ENCODE results near the gene DRP2. TPM values are rescaled to one million over a fixed set of nuclear protein-coding genes. Genes with fewer than 3 reads are reported as not detected.

The DRP2 gene
- total and polyA plus RNA-seq, 2 of the 4 experiments (the other 2 are of a cell fraction) = 7.0 to 7.9 TPM

DNA sequence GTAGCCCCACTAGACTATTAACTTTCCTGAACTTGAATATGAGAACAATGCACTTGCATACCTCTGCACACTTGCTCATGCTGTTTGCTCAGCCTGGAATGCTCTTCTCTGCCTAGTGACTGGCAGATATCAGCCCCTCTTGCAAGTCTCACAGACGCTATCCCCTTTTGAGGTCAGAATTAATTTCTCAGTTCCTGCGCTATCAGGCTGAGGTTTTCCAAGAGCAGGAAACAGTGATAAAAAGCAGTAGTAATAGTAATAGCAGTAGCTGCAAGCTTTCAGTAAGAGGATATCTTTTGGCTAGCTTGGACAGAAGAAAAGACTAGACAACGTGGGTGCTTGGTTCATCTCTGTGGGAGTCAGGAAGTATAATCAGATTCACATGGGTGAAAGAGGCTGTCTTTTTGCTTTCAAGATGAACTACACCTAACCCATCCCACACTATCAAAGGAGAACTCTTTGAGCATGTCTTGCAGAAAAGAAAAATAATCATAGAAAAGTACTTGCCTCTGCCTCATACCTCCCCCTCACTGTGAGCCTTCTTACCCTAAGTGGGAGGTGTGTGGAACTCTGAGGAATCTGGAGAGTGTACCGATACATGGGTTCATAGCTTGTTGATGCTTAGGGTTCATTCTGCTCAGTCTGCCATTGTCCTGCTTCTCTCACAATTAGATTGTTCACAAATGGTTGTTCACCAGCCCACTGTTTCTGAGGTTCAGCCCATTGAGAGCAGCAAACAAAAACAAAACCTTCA, 11.3 kb upstream of the DRP2 start:
- Histone ChIP-seq H2BK5ac (ENCODE audit: low read depth, low read length, poor library complexity, severe bottlenecking) (no peak overlapping the region), H2BK15ac (ENCODE audit: low read depth, low read length) (no peak overlapping the region), H3K4me3 (ENCODE audit: insufficient read depth, low read depth, low read length) (no peak overlapping the region), H2AFZ (replicated peaks; ENCODE audit: low read length, poor library complexity) (no peak overlapping the region), H3K14ac (replicated peaks; ENCODE audit: low read depth, low read length) (no peak overlapping the region; the same call in 1 of the 2 replicates), H4K8ac (ENCODE audit: low read depth in 2 of 2, low read length in 2 of 2) (peak overlapping the region in 1 of 2 experiments; percentile 16; a peak in 1 of 4 replicates), H4K5ac (ENCODE audit: low read depth, low read length) (peak overlapping the region; percentile 6; the same call in 1 of the 2 replicates), H3K79me1 (ENCODE audit: low read depth in 1 of 2, low read length in 2 of 2) (no peaks in the 10 kb centered on the region), H2BK20ac (ENCODE audit: low read depth, low read length) (peak overlapping the region; percentile 21; the same call in 1 of the 2 replicates), H3K27ac (ENCODE audit: insufficient read depth, low read length) (no peak overlapping the region), H3K9me1 (ENCODE audit: insufficient read depth, low read length) (no peaks in the 10 kb centered on the region), H3K4ac (ENCODE audit: low read depth, low read length) (no peak overlapping the region), H4K91ac (ENCODE audit: insufficient read depth, low read depth, low read length) (no peak overlapping the region), H2BK120ac (ENCODE audit: low read depth, low read length) (no peak overlapping the region), H3K4me2 (ENCODE audit: low read depth, low read length) (no peak overlapping the region; the same call in 1 of the 2 replicates), H3K9me3 (ENCODE audit: control insufficient read depth, insufficient read depth, low read length) (no peaks in the 10 kb centered on the region), H3K56ac (ENCODE audit: extremely low read depth, insufficient read depth, low read length) (no peak overlapping the region), H3K23ac (ENCODE audit: low read depth, low read length) (no peak overlapping the region), H3K4me1 (ENCODE audit: control insufficient read depth, insufficient read depth, low read length) (peaks cover 7% of the 10 kb centered on the region), H2AK5ac (ENCODE audit: low read depth, low read length) (no peak overlapping the region), H2AK9ac (replicated peaks; ENCODE audit: low read depth, low read length, poor library complexity) (no peak overlapping the region), H4K20me1 (ENCODE audit: insufficient read depth, low read length) (no peaks in the 10 kb centered on the region), H3K18ac (ENCODE audit: low read depth, low read length) (0 out of 2 replicates have a peak overlapping the region, but pooled peaks have one; percentile 9), H3K9ac (ENCODE audit: low read depth, low read length) (no peak overlapping the region), H3K36me3 (ENCODE audit: control insufficient read depth, insufficient read depth, low read length) (no peaks in the 10 kb centered on the region), H3K27me3 (ENCODE audit: control insufficient read depth, insufficient read depth, low read length) (no peaks in the 10 kb centered on the region)
- ATAC-seq (ENCODE audit: low read depth) (peak; percentile 48), DNase-seq (peak; percentile 41)
- TF ChIP-seq RFX5 (IDR thresholded peaks at IDR 0.05; ENCODE audit: low read depth, low read length) = no peak
- TF ChIP-seq FOS (IDR thresholded peaks at IDR 0.05; ENCODE audit: low read depth, low read length) = no peak
- TF ChIP-seq MAFK (IDR thresholded peaks at IDR 0.05; ENCODE audit: low read depth, low read length) = no peak
- TF ChIP-seq, protein P1, sequence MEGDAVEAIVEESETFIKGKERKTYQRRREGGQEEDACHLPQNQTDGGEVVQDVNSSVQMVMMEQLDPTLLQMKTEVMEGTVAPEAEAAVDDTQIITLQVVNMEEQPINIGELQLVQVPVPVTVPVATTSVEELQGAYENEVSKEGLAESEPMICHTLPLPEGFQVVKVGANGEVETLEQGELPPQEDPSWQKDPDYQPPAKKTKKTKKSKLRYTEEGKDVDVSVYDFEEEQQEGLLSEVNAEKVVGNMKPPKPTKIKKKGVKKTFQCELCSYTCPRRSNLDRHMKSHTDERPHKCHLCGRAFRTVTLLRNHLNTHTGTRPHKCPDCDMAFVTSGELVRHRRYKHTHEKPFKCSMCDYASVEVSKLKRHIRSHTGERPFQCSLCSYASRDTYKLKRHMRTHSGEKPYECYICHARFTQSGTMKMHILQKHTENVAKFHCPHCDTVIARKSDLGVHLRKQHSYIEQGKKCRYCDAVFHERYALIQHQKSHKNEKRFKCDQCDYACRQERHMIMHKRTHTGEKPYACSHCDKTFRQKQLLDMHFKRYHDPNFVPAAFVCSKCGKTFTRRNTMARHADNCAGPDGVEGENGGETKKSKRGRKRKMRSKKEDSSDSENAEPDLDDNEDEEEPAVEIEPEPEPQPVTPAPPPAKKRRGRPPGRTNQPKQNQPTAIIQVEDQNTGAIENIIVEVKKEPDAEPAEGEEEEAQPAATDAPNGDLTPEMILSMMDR (conservative IDR thresholded peaks at IDR 0.05; ENCODE audit: low read depth, low read length) = no peak
- TF ChIP-seq RAD21 (IDR thresholded peaks at IDR 0.05; ENCODE audit: low read length) = no peak
- no peak for TF ChIP-seq BHLHE40 (IDR thresholded peaks at IDR 0.05; ENCODE audit: low read depth, low read length)
- TF ChIP-seq SMC3 (IDR thresholded peaks at IDR 0.05; ENCODE audit: low read depth, low read length) = no peak
- no peak for TF ChIP-seq POLR2A (IDR thresholded peaks at IDR 0.05; ENCODE audit: low read depth, low read length)
- TF ChIP-seq CHD1 (IDR thresholded peaks at IDR 0.05; ENCODE audit: low read depth, low read length) = no peak
- TF ChIP-seq CEBPB (IDR thresholded peaks at IDR 0.05; ENCODE audit: low read depth, low read length) = no peak
- no peak for TF ChIP-seq RCOR1 (IDR thresholded peaks at IDR 0.05; ENCODE audit: insufficient replicate concordance, low read length)
- TF ChIP-seq MAZ (IDR thresholded peaks at IDR 0.05; ENCODE audit: borderline replicate concordance, low read depth, low read length) = no peak
- TF ChIP-seq NFE2L2 (IDR thresholded peaks at IDR 0.05; ENCODE audit: low read depth, low read length) = no peak
- TF ChIP-seq, protein P2, sequence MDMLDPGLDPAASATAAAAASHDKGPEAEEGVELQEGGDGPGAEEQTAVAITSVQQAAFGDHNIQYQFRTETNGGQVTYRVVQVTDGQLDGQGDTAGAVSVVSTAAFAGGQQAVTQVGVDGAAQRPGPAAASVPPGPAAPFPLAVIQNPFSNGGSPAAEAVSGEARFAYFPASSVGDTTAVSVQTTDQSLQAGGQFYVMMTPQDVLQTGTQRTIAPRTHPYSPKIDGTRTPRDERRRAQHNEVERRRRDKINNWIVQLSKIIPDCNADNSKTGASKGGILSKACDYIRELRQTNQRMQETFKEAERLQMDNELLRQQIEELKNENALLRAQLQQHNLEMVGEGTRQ (IDR thresholded peaks at IDR 0.05; ENCODE audit: low read depth, low read length) = no peak
- TF ChIP-seq MXI1 (IDR thresholded peaks at IDR 0.05; ENCODE audit: borderline replicate concordance, low read depth, low read length) = no peak
- in situ Hi-C loops (cut with MboI; ENCODE audit: low sequenced_read_pairs) = no loop called here
- intact Hi-C loops (cut with micrococcal nuclease) = no loop called here
- dilution Hi-C loops (cut with HindIII; ENCODE audit: low sequenced_read_pairs, unreplicated experiment) = no loop called here
- ChIA-PET POLR2A (ENCODE audit: unreplicated experiment) (no interaction called here), CTCF (interaction anchor here (0.6 kb wide), 2 partner anchors 18 to 1743 kb away, joined by 3 read pairs; no protein-coding TSS in a partner anchor)
- no TSS peak for BruUV-seq (replicated peaks)
- WGBS, 2 experiments (ENCODE audit: extremely low coverage in 2 of 2, insufficient read length in 1 of 2) = no CpG with 5 or more reads among the region's 4 CpGs

Data from IMR-90 (cell line).